Measurements from ENCODE around the gene CACNG8. TPM values are rescaled to one million over a fixed set of nuclear protein-coding genes. Genes with fewer than 3 reads are reported as not detected.
A peak's percentile ranks its signal among the peaks of the same experiment; 100 is the strongest.

The CACNG8 gene
- total and polyA plus RNA-seq, 4 donors, result 0.01 to 0.15 (median 0.06) TPM; not detected in 1

DNA sequence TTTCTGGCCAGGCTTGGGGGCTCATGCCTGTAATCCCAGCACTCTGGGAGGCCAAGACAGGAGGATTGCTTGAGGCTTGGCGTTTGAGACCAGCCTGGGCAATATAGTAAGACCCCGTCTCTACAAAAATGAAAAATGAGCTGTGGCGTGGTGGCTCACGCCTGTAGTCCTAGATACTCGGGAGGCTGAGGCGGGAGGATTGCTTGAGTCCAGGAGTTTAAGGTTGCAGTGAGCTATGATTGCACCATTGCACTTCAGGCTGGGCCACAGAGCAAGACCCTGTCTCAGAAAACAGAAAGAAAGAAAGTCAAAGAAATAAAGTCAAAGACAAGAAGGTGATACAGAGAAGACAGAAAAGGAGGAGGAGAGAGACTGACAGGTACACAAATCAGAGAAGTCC, 26.2 kb downstream of the CACNG8 start:
- TF ChIP-seq, protein P1, sequence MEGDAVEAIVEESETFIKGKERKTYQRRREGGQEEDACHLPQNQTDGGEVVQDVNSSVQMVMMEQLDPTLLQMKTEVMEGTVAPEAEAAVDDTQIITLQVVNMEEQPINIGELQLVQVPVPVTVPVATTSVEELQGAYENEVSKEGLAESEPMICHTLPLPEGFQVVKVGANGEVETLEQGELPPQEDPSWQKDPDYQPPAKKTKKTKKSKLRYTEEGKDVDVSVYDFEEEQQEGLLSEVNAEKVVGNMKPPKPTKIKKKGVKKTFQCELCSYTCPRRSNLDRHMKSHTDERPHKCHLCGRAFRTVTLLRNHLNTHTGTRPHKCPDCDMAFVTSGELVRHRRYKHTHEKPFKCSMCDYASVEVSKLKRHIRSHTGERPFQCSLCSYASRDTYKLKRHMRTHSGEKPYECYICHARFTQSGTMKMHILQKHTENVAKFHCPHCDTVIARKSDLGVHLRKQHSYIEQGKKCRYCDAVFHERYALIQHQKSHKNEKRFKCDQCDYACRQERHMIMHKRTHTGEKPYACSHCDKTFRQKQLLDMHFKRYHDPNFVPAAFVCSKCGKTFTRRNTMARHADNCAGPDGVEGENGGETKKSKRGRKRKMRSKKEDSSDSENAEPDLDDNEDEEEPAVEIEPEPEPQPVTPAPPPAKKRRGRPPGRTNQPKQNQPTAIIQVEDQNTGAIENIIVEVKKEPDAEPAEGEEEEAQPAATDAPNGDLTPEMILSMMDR (IDR thresholded peaks at IDR 0.05; ENCODE audit: control extremely low read depth, extremely low read depth), result no peak
- H3K27ac ChIP-seq (ENCODE audit: low read depth in 1 of 2, low read length in 1 of 2), result no peak overlapping the region
- WGBS, 2 donors, result 84 to 89% methylated on average over 6 of the region's 6 CpGs
- peaks cover 10 to 48% (median 15%) of the 10 kb centered on the region in 3 donors for H3K27me3 ChIP-seq (ENCODE audit: control insufficient read depth in 3 of 3, insufficient read depth in 3 of 3, low read length in 2 of 3)
- no peak for DNase-seq
- peaks cover 0 to 4% (median 0%) of the 10 kb centered on the region in 5 donors for H3K4me1 ChIP-seq (ENCODE audit: control insufficient read depth in 5 of 5, insufficient read depth in 5 of 5, low read length in 5 of 5)
- H3K36me3 ChIP-seq (ENCODE audit: control insufficient read depth in 4 of 4, insufficient read depth in 4 of 4, low read length in 4 of 4), result no peaks in the 10 kb centered on the region
- H3K9me3 ChIP-seq (ENCODE audit: control insufficient read depth in 4 of 4, insufficient read depth in 3 of 4, low read length in 3 of 4), result peaks cover 0 to 2% (median 0%) of the 10 kb centered on the region in 4 donors
- H3K9ac ChIP-seq (ENCODE audit: insufficient read depth in 1 of 2, low read length in 2 of 2), result no peak overlapping the region
- H3K4me3 ChIP-seq, result no peak overlapping the region
- ATAC-seq (ENCODE audit: insufficient read depth, low FRiP score), result no peak

GRCh38 chr19:53989600-53990533, 27.1 kb downstream of the CACNG8 start:
- Histone ChIP-seq H3K27me3 (ENCODE audit: control insufficient read depth in 3 of 3, insufficient read depth in 3 of 3, low read length in 2 of 3) (peaks cover 10 to 50% (median 16%) of the 10 kb centered on the region in 3 donors), H3K36me3 (ENCODE audit: control insufficient read depth in 4 of 4, insufficient read depth in 4 of 4, low read length in 4 of 4) (no peaks in the 10 kb centered on the region), H3K27ac (ENCODE audit: low read depth in 1 of 2, low read length in 1 of 2) (no peak overlapping the region), H3K9ac (ENCODE audit: insufficient read depth in 1 of 2, low read length in 2 of 2) (no peak overlapping the region), H3K9me3 (ENCODE audit: control insufficient read depth in 4 of 4, insufficient read depth in 3 of 4, low read length in 3 of 4) (peaks cover 0 to 2% (median 0%) of the 10 kb centered on the region in 4 donors), H3K4me3 (no peak overlapping the region), H3K4me1 (ENCODE audit: control insufficient read depth in 5 of 5, insufficient read depth in 5 of 5, low read length in 5 of 5) (peaks cover 0 to 4% (median 0%) of the 10 kb centered on the region in 5 donors)
- TF ChIP-seq, protein P1 (IDR thresholded peaks at IDR 0.05; ENCODE audit: control extremely low read depth, extremely low read depth), result no peak
- ATAC-seq (ENCODE audit: insufficient read depth, low FRiP score) (no peak), DNase-seq (no peak)
- 69 to 80% methylated on average over 21 to 22 of the region's 22 CpGs for WGBS, 2 donors

GRCh38 chr19:53991224-53992113, 28.7 kb downstream of the CACNG8 start, which contains the start of gene CACNG6:
Gene CACNG6, plus strand, starts transcription at chr19:53991637. Its CDS starts 1,241 bp downstream, at chr19:53992878.
- 7% methylated on average over 49 to 66 of the region's 66 CpGs for WGBS, 2 donors
- Histone ChIP-seq H3K36me3 (ENCODE audit: control insufficient read depth in 4 of 4, insufficient read depth in 4 of 4, low read length in 4 of 4) (no peaks in the 10 kb centered on the region), H3K27ac (ENCODE audit: low read depth in 1 of 2, low read length in 1 of 2) (no peak within 1 kb of the TSS), H3K9ac (ENCODE audit: insufficient read depth in 1 of 2, low read length in 2 of 2) (no peak within 1 kb of the TSS), H3K27me3 (ENCODE audit: control insufficient read depth in 3 of 3, insufficient read depth in 3 of 3, low read length in 2 of 3) (peaks cover 10 to 50% (median 18%) of the 10 kb centered on the region in 3 donors), H3K4me3 (peak within 1 kb of the TSS; percentile 14), H3K9me3 (ENCODE audit: control insufficient read depth in 4 of 4, insufficient read depth in 3 of 4, low read length in 3 of 4) (peaks cover 0 to 2% (median 0%) of the 10 kb centered on the region in 4 donors), H3K4me1 (ENCODE audit: control insufficient read depth in 5 of 5, insufficient read depth in 5 of 5, low read length in 5 of 5) (peaks cover 0 to 4% (median 0%) of the 10 kb centered on the region in 5 donors)
- ATAC-seq (ENCODE audit: insufficient read depth, low FRiP score) (no peak), DNase-seq (peak in 2 of 3 donors; percentile 20 to 23)
- TF ChIP-seq, protein P1 (IDR thresholded peaks at IDR 0.05; ENCODE audit: control extremely low read depth, extremely low read depth), result no peak

Measured in lung (tissue), 12 donors.